Gastrocnemius medialis (tissue), 4 donors: ENCODE data around the gene WASL.

Experiments used
- CTCF ChIP-seq, 5 experiments: fragments of 450-650 bp in 3 of 5; fragments of 200-600 bp in 2 of 5; sonication (generic) in 2 of 5; IDR thresholded peaks in 4 of 5; conservative IDR thresholded peaks in 1 of 5; 1 replicate in 4 of 5; 2 replicates in 1 of 5; pipeline ENCODE4 v1.5.1; 2016 to 2019; ENCODE audit warnings: antibody characterized with exemption in 5 of 5, mild to moderate bottlenecking in 3 of 5, moderate library complexity in 3 of 5
- POLR2A ChIP-seq, 2 donors: fragments of 450-650 bp; IDR thresholded peaks; one replicate each; pipeline ENCODE4 v1.6.1; 2017; ENCODE audit warnings: antibody characterized with exemption in 2 of 2, mild to moderate bottlenecking in 2 of 2, moderate library complexity in 2 of 2

- TF ChIP-seq CTCF (IDR thresholded peaks at IDR 0.05 in 4 of 5, conservative IDR thresholded peaks at IDR 0.05 in 1 of 5) (no peak), POLR2A (IDR thresholded peaks at IDR 0.05) (no peak)
Observed at GRCh38 chr7:123795917-123796316, 47.1 kb upstream of the WASL start.
